GM12878 (cell line): ENCODE results near the gene MAGI3. TPM values are rescaled to one million over a fixed set of nuclear protein-coding genes. Genes with fewer than 3 reads are reported as not detected.

Experiments used
- ATAC-seq: fragments of 200-7000 bp; cut with Tn5 transposase; 3 replicates; pipeline ENCODE4 v1.9.1; 2020; ENCODE audit warnings: mild to moderate bottlenecking, moderate library complexity
- BruUV-seq: library from RNA; stranded (reverse); fragments of 400-500 nt; replicated peaks from 2 replicates; lab custom pipeline; 2021; lab: Mats Ljungman, UMichigan
- CTCF ChIA-PET: fragments of 300-600 bp; sonication (Branson Sonifier 250); formaldehyde crosslinking; extraction: SDS; loops from one replicate; lab custom pipeline; 2021; ENCODE audit warnings: inconsistent platforms; lab: Yijun Ruan, JAX
- POLR2A ChIA-PET: fragments of 350-600 bp; formaldehyde crosslinking; extraction: SDS; loops from one replicate; lab custom pipeline; 2021; ENCODE audit warnings: inconsistent platforms; lab: Charles Lee
- RAD21 ChIA-PET: fragments of 300-600 bp; sonication (Branson Sonifier 250); formaldehyde crosslinking; loops from one replicate; lab custom pipeline; 2023; ENCODE audit warnings: antibody characterized with exemption; ENCODE audit not compliant: unreplicated experiment; lab: Charles Lee
- SMC1A ChIA-PET: fragments of 300-600 bp; sonication (Branson Sonifier 250); formaldehyde crosslinking; loops from one replicate; lab custom pipeline; 2023; ENCODE audit not compliant: unreplicated experiment, uncharacterized antibody; lab: Charles Lee
- DNase-seq: peaks from one replicate; pipeline ENCODE4 v3.0.0-alpha.2; 2011; ENCODE audit warnings: low read depth, low spot score
- FAIRE-seq: peaks from 3 replicates; lab custom pipeline; 2011; peaks lifted over from hg19 to GRCh38; lab: Jason Lieb, UNC
- H2AFZ ChIP-seq: 2 replicates; pipeline ENCODE4 v1.6.0; 2011; ENCODE audit warnings: low read depth, low read length, control low read depth; ENCODE audit not compliant: control insufficient read depth
- H3K27ac ChIP-seq: 2 replicates; pipeline ENCODE4 v1.5.1; 2011; ENCODE audit warnings: control low read depth; ENCODE audit not compliant: control insufficient read depth, insufficient read depth
- H3K27me3 ChIP-seq, 2 experiments: replicated peaks in 1 of 2; 2 replicates each; pipeline versions ENCODE4 v1.6.0 to v1.6.1; 2011; ENCODE audit warnings: low read length in 1 of 2; ENCODE audit not compliant: control insufficient read depth in 2 of 2, insufficient read depth in 2 of 2
- H3K36me3 ChIP-seq, 2 experiments: 2 replicates each; pipeline ENCODE4 v1.5.1; 2011; ENCODE audit warnings: low read length in 1 of 2; ENCODE audit not compliant: control insufficient read depth in 2 of 2, insufficient read depth in 2 of 2
- H3K4me1 ChIP-seq: 2 replicates; pipeline ENCODE4 v1.6.1; 2011; ENCODE audit warnings: mild to moderate bottlenecking, low read length, moderate library complexity, mixed read lengths; ENCODE audit not compliant: control insufficient read depth, insufficient read depth
- H3K4me2 ChIP-seq: 2 replicates; pipeline ENCODE4 v1.6.0; 2011; ENCODE audit warnings: control low read depth; ENCODE audit not compliant: control insufficient read depth, insufficient read depth
- H3K4me3 ChIP-seq: fragments of 200-600 bp; sonication (generic); 2 replicates; pipeline ENCODE4 v1.5.1; 2016
- H3K79me2 ChIP-seq: 2 replicates; pipeline ENCODE4 v1.6.0; 2011; ENCODE audit warnings: low read length; ENCODE audit not compliant: control insufficient read depth, insufficient read depth
- H3K9ac ChIP-seq: 2 replicates; pipeline ENCODE4 v1.8.0; 2011; ENCODE audit warnings: low read length, control low read depth, mixed read lengths; ENCODE audit not compliant: control insufficient read depth, insufficient read depth
- H3K9me3 ChIP-seq: replicated peaks from 3 replicates; pipeline ENCODE4 v1.5.1; 2011; ENCODE audit warnings: mild to moderate bottlenecking, low read length; ENCODE audit not compliant: control insufficient read depth, insufficient read depth
- H4K20me1 ChIP-seq: 2 replicates; pipeline ENCODE4 v1.6.0; 2011; ENCODE audit not compliant: control insufficient read depth, insufficient read depth
- ATF7 ChIP-seq: fragments of 450-650 bp; IDR thresholded peaks from 2 replicates; pipeline ENCODE4 v1.6.1; 2016; ENCODE audit warnings: low read depth, mild to moderate bottlenecking
- BHLHE40 ChIP-seq, 2 experiments: fragments of 450-650 bp in 1 of 2; IDR thresholded peaks; 2 replicates each; pipeline ENCODE4 v1.6.1; 2011 to 2017; ENCODE audit warnings: low read depth in 2 of 2, borderline replicate concordance in 1 of 2, improper control_type of control experiment in 1 of 2, low read length in 1 of 2, mild to moderate bottlenecking in 1 of 2
- EED ChIP-seq: sonication (generic); IDR thresholded peaks from 2 replicates; pipeline ENCODE4 v1.6.1; 2016; ENCODE audit warnings: antibody characterized with exemption, low read depth
- GATAD2B ChIP-seq: fragments of 450-650 bp; conservative IDR thresholded peaks from 2 replicates; pipeline ENCODE4 v1.6.1; 2017; ENCODE audit warnings: low read depth, mild to moderate bottlenecking, moderate library complexity
- HDGF ChIP-seq: fragments of 450-650 bp; IDR thresholded peaks from 2 replicates; pipeline ENCODE4 v1.6.1; 2016; ENCODE audit warnings: antibody characterized with exemption
- IKZF2 ChIP-seq, 2 experiments: fragments of 450-650 bp; IDR thresholded peaks; 2 replicates each; pipeline ENCODE4 v1.6.1; 2017; ENCODE audit warnings: mild to moderate bottlenecking in 2 of 2, moderate library complexity in 2 of 2
- KLF5 ChIP-seq: fragments of 450-650 bp; IDR thresholded peaks from 2 replicates; pipeline ENCODE4 v1.6.1; 2014; ENCODE audit warnings: mild to moderate bottlenecking; ENCODE audit not compliant: partially characterized antibody
- MEF2B ChIP-seq: fragments of 450-650 bp; IDR thresholded peaks from 2 replicates; pipeline ENCODE4 v1.6.1; 2018; ENCODE audit warnings: mild to moderate bottlenecking, moderate library complexity; ENCODE audit not compliant: partially characterized antibody, poor library complexity, severe bottlenecking
- POU2F2 ChIP-seq: IDR thresholded peaks from 3 replicates; pipeline ENCODE4 v1.6.1; 2011; ENCODE audit warnings: low read depth, mild to moderate bottlenecking, low read length, borderline replicate concordance
- SREBF1 ChIP-seq: IDR thresholded peaks from 2 replicates; pipeline ENCODE4 v1.6.1; 2012; ENCODE audit warnings: mild to moderate bottlenecking, low read length
- ZSCAN29 ChIP-seq: fragments of 450-650 bp; IDR thresholded peaks from 2 replicates; pipeline ENCODE4 v1.6.1; 2017; ENCODE audit warnings: mild to moderate bottlenecking, moderate library complexity
- WGBS: methylation state at CpG from one replicate; pipeline ENCODE4 v1.1.6; 2016; ENCODE audit warnings: low lambda C conversion rate; ENCODE audit not compliant: insufficient replicate concordance, insufficient coverage; ENCODE audit errors: missing lambda C conversion rate; 5-methylcytosine and 5-hydroxymethylcytosine counted together
- in situ Hi-C: fragments of 300-500 bp; cut with MboI; formaldehyde crosslinking; loops from 9 replicates; pipeline ENCODE4 v1.14.3; 2018; ENCODE audit warnings: mixed read lengths
- intact Hi-C: fragments of 100-400 bp; cut with micrococcal nuclease; formaldehyde crosslinking; loops from one replicate; pipeline ENCODE4 v1.14.2; 2022; ENCODE audit not compliant: unreplicated experiment
- polyA plus RNA-seq, 11 experiments: library from polyadenylated mRNA; depleted of rRNA in 4 of 11; unstranded in 6 of 11; stranded (reverse) in 5 of 11; fragments of >200 nt; fragmentation: Nextera tagmentation in 4 of 11; fragmentation: Illumina TruSeq in 1 of 11; extraction: Ambion mirVana in 4 of 11; extraction: Trizol in 1 of 11; gene quantifications; 1 replicate in 1 of 11; 2 replicates in 10 of 11; pipeline versions ENCODE4 v1.2.1 to v1.2.3, GENCODE V29; 2011 to 2016; ENCODE audit warnings: inconsistent platforms in 2 of 11, missing spikeins in 2 of 11, low read depth in 1 of 11
- total RNA-seq, 4 experiments: library from RNA; depleted of rRNA in 3 of 4; stranded (reverse); fragments of >200 nt in 3 of 4; fragmentation: Illumina TruSeq in 1 of 4; extraction: Trizol in 1 of 4; gene quantifications; 2 replicates each; pipeline versions ENCODE4 v1.2.1 to v1.2.3, GENCODE V29; 2013 to 2021
- TF ChIP-seq, protein P1 (sequence below): IDR thresholded peaks from 2 replicates; pipeline ENCODE4 v1.6.1; 2012; ENCODE audit warnings: low read length, inconsistent platforms

MAGI3 gene
- total and polyA plus RNA-seq, 10 of the 15 experiments (the other 5 are each of a cell fraction or from before 2014, with no cell fraction given) = 0.17 to 0.65 (median 0.32) TPM

DNA sequence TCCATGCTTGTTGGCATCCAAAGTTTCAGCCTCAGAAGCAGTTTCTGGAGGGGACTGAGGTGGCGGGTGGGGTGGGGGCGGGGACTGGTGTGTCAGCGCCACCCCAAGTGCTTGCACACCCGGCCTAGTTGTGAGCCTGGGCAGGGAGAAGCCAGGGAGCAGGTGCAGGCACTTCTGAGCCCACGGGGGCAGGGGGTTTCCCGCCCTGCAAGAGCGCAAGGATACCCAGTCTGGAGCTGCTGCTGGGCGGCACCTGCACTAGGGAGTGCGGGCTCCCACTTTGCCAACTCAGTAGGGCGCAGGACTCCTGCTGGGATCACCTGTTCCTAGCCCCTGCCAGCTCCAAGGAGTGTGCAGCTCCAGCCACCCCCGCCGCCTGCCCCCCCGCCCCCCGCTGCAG, 33.5 kb downstream of the MAGI3 start:
- ATAC-seq = no peak
- 74% methylated on average over 9 of the region's 14 CpGs for WGBS
- ChIA-PET CTCF (no interaction called here), POLR2A (no interaction called here), SMC1A (no interaction called here), RAD21 (no interaction called here)
- Histone ChIP-seq H3K4me3 (no peak overlapping the region), H3K27me3 (no peaks in the 10 kb centered on the region), H3K9ac (no peak overlapping the region), H3K79me2 (no peaks in the 10 kb centered on the region), H3K4me2 (no peak overlapping the region), H3K9me3 (no peaks in the 10 kb centered on the region; the same call in 2 of the 3 replicates), H4K20me1 (no peaks in the 10 kb centered on the region), H3K27ac (no peak overlapping the region), H2AFZ (no peak overlapping the region), H3K4me1 (no peaks in the 10 kb centered on the region), H3K36me3 (no peaks in the 10 kb centered on the region)
- no peak for FAIRE-seq
- TF ChIP-seq MEF2B = no peak
- TF ChIP-seq BHLHE40 (IDR thresholded peaks at IDR 0.05; ENCODE audit: borderline replicate concordance in 1 of 2, low read depth in 2 of 2, low read length in 1 of 2) = no peak
- TF ChIP-seq EED = no peak
- TF ChIP-seq ATF7 = no peak
- TF ChIP-seq IKZF2 (IDR thresholded peaks at IDR 0.05) = no peak
- no peak for TF ChIP-seq SREBF1
- TF ChIP-seq HDGF = no peak
- no peak for TF ChIP-seq ZSCAN29
- TF ChIP-seq KLF5 = no peak
- no peak for TF ChIP-seq GATAD2B
- TF ChIP-seq POU2F2 = no peak
- TF ChIP-seq, protein P1, sequence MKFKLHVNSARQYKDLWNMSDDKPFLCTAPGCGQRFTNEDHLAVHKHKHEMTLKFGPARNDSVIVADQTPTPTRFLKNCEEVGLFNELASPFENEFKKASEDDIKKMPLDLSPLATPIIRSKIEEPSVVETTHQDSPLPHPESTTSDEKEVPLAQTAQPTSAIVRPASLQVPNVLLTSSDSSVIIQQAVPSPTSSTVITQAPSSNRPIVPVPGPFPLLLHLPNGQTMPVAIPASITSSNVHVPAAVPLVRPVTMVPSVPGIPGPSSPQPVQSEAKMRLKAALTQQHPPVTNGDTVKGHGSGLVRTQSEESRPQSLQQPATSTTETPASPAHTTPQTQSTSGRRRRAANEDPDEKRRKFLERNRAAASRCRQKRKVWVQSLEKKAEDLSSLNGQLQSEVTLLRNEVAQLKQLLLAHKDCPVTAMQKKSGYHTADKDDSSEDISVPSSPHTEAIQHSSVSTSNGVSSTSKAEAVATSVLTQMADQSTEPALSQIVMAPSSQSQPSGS = no peak
- intact Hi-C loops = no loop called here
- in situ Hi-C loops = no loop called here
- BruUV-seq = no TSS peak
- DNase-seq = no peak
